ENCODE results near the gene STARD13. TPM values are rescaled to one million over a fixed set of nuclear protein-coding genes. Genes with fewer than 3 reads are reported as not detected.

STARD13 gene
- total RNA-seq, 4 donors from 2014 or later = 52.0 to 114 (median 89.2) TPM

DNA sequence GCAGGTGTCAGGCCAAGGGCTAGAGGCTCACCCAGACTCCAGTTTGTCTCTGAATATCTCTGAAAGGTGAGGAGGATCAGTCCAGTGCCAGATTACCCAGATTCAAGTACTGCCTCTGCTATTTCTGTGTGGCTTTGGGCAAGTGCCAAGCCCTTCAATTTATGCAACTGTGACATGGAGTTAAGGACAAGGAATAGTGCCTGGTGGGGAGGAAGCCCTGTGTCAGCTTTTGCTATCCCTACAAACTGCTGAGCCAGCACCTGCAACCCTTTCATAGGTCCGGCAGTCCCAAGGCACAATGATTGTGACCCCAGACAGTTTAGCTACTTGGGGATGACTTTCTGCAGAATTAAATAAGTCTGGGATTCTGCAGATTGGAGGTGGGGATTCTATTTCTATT lies 146.4 kb downstream of the STARD13 start:
- Histone ChIP-seq H3K27ac (peak overlapping the region; percentile 54 to 68 (median 67)), H3K27me3 (no peaks in the 10 kb centered on the region), H3K36me3 (peaks cover 0 to 10% of the 10 kb centered on the region in 2 donors), H3K4me3 (replicated peaks in 1 of 3) (no peak overlapping the region), H3K9me3 (no peaks in the 10 kb centered on the region), H3K4me1 (peaks cover 23 to 39% of the 10 kb centered on the region in 2 donors)
- TF ChIP-seq, protein P1, sequence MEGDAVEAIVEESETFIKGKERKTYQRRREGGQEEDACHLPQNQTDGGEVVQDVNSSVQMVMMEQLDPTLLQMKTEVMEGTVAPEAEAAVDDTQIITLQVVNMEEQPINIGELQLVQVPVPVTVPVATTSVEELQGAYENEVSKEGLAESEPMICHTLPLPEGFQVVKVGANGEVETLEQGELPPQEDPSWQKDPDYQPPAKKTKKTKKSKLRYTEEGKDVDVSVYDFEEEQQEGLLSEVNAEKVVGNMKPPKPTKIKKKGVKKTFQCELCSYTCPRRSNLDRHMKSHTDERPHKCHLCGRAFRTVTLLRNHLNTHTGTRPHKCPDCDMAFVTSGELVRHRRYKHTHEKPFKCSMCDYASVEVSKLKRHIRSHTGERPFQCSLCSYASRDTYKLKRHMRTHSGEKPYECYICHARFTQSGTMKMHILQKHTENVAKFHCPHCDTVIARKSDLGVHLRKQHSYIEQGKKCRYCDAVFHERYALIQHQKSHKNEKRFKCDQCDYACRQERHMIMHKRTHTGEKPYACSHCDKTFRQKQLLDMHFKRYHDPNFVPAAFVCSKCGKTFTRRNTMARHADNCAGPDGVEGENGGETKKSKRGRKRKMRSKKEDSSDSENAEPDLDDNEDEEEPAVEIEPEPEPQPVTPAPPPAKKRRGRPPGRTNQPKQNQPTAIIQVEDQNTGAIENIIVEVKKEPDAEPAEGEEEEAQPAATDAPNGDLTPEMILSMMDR (IDR thresholded peaks at IDR 0.05) = no peak
- no peak for TF ChIP-seq POLR2A (IDR thresholded peaks at IDR 0.05)
- intact Hi-C loops (cut with DNase I) = no loop called here
- peak; percentile 88 to 90 for DNase-seq
- 17 to 71% methylated on average over 1 of the region's 1 CpG for WGBS, 2 donors

DNA sequence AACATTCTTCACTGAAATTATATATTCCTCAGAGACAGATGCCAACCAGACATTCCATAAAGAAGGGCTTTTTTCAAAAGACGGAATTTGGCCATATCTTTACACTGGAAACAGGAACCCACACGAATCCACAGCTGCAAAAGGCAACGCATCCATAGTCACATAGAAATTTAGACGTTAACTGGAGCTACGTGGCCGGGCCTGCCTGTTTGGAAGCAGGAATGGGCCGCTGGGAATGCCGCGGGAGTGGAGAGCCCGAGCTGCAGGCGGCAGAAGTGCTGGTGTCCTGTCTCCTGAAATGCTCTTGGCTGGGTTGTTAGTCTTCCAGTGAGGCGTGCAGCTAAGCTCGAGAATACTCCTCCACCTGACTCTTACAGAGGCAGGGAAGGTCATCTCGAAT lies 147.1 kb downstream of the STARD13 start:
- H3K9me3 ChIP-seq = no peaks in the 10 kb centered on the region
- 38 to 46% methylated on average over 14 of the region's 14 CpGs for WGBS, 2 donors
- H3K27me3 ChIP-seq = no peaks in the 10 kb centered on the region
- intact Hi-C loops (cut with DNase I) = no loop called here
- H3K36me3 ChIP-seq = peaks cover 0 to 10% of the 10 kb centered on the region in 2 donors
- peaks cover 23 to 46% of the 10 kb centered on the region in 2 donors for H3K4me1 ChIP-seq
- peak overlapping the region; percentile 54 to 68 (median 67) for H3K27ac ChIP-seq
- peak; percentile 76 to 78 for DNase-seq
- H3K4me3 ChIP-seq (replicated peaks in 1 of 3) = no peak overlapping the region
- TF ChIP-seq, protein P1 (IDR thresholded peaks at IDR 0.05) = no peak
- no peak for TF ChIP-seq POLR2A (IDR thresholded peaks at IDR 0.05)

DNA sequence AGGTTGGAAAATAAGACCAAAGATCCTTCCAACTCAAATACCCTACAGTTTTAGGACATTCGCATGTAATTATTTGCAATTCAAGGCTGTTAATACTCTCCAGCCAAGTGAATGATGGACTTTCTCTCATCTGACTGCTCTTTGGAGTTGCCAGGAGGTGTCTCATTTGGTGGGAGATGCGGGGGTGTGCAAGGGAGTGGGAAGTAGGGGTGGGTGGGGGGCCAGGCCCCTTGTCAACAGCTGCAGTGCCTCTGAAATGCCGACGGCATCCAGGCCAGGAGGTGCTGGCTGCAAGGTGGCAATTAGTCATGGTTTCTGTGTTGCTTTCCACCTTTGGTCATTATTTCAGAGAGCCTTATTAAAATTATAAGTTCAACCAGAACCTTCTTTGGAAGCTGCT lies 147.8 kb downstream of the STARD13 start:
- no peaks in the 10 kb centered on the region for H3K27me3 ChIP-seq
- TF ChIP-seq POLR2A (IDR thresholded peaks at IDR 0.05) = no peak
- TF ChIP-seq, protein P1 (IDR thresholded peaks at IDR 0.05) = no peak
- DNase-seq = no peak
- intact Hi-C loops (cut with DNase I) = no loop called here
- peaks cover 0 to 10% of the 10 kb centered on the region in 2 donors for H3K36me3 ChIP-seq
- H3K27ac ChIP-seq = peak overlapping the region in 2 of 3 donors; percentile 67 to 68
- H3K9me3 ChIP-seq = no peaks in the 10 kb centered on the region
- peaks cover 23 to 52% of the 10 kb centered on the region in 2 donors for H3K4me1 ChIP-seq
- 73 to 78% methylated on average over 4 of the region's 4 CpGs for WGBS, 2 donors
- H3K4me3 ChIP-seq (replicated peaks in 1 of 3) = no peak overlapping the region

DNA sequence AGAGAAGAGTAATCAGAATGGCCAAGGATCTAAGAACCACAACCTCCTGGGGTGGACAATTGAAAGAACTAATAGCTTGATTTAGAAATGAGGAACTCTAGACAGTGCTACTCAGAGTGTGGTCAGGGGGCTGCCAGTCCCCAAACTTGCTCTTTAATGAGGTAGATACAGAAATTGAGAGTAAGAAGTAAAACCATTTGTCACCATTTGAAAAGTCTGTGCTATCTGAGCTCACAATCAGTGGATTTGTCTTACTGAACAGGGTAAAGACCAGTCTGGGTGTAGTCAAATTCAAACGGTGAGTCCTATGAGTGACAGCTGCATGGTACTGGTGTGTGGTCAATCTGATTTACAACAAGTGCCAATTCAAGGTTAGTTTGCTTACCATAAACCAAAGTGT lies 150.5 kb downstream of the STARD13 start:
- Histone ChIP-seq H3K27ac (no peak overlapping the region), H3K36me3 (peaks cover 1 to 5% of the 10 kb centered on the region in 2 donors), H3K4me3 (replicated peaks in 1 of 3) (no peak overlapping the region), H3K4me1 (peaks cover 17 to 50% of the 10 kb centered on the region in 2 donors), H3K27me3 (no peaks in the 10 kb centered on the region), H3K9me3 (no peaks in the 10 kb centered on the region)
- WGBS, 2 donors = 83 to 92% methylated on average over 1 of the region's 1 CpG
- intact Hi-C loops (cut with DNase I) = no loop called here
- DNase-seq = no peak
- TF ChIP-seq POLR2A (IDR thresholded peaks at IDR 0.05) = no peak
- TF ChIP-seq, protein P1 (IDR thresholded peaks at IDR 0.05) = no peak

DNA sequence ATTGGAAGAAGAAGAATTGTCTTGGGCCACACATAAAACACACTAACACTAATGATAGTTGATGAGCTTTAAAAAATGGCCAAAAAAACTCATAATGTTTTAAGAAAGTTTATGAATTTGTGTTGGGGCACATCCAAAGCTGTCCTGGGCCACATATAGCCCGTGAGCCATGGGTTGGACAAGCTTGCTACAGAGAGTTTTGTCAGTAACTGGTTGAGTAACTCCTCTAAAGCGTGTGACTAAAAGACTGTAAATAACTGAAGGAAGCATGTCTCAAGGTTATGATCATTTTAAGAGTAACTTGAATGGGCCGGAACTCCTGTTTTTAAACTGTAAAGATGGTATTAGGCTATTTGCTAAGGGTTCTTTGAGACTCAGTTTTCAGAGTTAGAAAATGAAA lies 151.3 kb downstream of the STARD13 start:
- H3K27ac ChIP-seq = no peak overlapping the region
- no peak for DNase-seq
- H3K4me1 ChIP-seq = peaks cover 8 to 46% of the 10 kb centered on the region in 2 donors
- intact Hi-C loops (cut with DNase I) = no loop called here
- TF ChIP-seq, protein P1 (IDR thresholded peaks at IDR 0.05) = no peak
- no peak for TF ChIP-seq POLR2A (IDR thresholded peaks at IDR 0.05)
- H3K27me3 ChIP-seq = no peaks in the 10 kb centered on the region
- peaks cover 10 to 13% of the 10 kb centered on the region in 2 donors for H3K36me3 ChIP-seq
- WGBS, 2 donors = 66 to 69% methylated on average over 3 of the region's 3 CpGs
- no peak overlapping the region for H3K4me3 ChIP-seq (replicated peaks in 1 of 3)
- no peaks in the 10 kb centered on the region for H3K9me3 ChIP-seq
